HG03457 (cell line): ENCODE measurements around the gene PKN2.
A peak's percentile ranks its signal among the peaks of the same experiment; 100 is the strongest.

ENCODE experiments used
- ATAC-seq: cut with Tn5 transposase; IDR thresholded peaks from one replicate; pipeline ENCODE4 v1.9.1; 2021; ENCODE audit warnings: moderate number of reproducible peaks; ENCODE audit not compliant: unreplicated experiment

Gene PKN2

GRCh38 chr1:88683541-88684481 is at the start of gene PKN2:
Gene PKN2, plus strand, starts transcription at chr1:88684273. Its CDS starts 308 bp downstream, at chr1:88684581.
- ATAC-seq = peak; percentile 84

DNA sequence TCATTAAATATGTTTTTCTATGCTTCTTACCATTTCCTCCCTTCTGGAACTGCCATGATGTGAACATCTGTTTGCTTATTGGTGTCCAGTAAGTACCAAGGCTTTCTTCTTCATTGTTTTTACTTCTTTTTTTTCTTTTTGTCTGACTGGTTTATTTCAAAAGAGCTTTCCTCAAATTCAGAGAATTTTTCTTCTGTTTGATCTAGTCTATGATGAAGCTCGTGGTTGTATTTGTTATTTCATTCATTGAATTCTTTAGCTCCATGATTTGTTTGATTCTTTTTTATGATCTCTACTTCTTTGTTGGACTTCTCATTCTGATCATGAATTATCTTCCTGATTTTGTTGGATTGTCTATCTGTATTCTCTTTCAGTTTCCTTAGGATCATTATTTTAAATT is 49.5 kb upstream of the PKN2 start:
- no peak for ATAC-seq

- no peak for ATAC-seq
Measured at GRCh38 chr1:88640060-88640459, 44.0 kb upstream of the PKN2 start.

DNA sequence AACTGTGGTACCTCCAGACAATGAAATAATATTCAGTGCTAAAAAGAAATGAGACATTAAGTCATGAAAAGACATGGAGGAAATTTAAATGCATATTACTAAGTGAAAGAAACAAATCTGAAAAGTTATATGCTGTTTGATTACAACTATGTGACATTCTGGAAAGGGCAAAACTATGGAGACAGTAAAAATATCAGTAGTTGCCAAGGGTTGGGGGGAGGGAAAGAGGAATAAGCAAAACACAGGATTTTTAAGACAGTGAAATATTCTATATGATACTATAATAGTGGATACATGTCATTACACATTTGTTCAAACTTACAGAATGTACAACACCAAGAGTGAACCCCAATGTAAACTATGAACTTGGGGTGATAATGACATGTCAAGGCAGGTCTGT is 38.2 kb upstream of the PKN2 start:
- ATAC-seq = no peak

GRCh38 chr1:88646476-88647248 is 37.4 kb upstream of the PKN2 start:
- no peak for ATAC-seq

DNA sequence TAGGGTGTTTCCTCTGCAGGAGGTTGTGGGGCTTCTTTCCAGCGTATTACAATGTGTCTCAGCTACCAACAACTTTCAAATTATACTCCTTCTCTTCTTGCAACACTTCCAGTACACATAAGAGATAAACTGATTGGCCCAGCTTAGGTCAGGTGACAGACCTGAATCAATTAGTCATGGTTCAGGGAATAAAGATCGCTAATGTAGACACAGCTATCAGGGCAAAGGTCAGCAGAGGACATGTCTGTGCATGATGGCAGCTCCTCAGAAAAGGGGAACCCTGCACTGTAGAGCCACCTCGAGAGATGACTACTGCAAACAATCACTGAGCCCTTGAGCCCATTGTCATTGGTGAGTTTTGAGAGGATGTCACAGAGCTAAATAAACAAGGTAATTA is 36.8 kb upstream of the PKN2 start:
- no peak for ATAC-seq

DNA sequence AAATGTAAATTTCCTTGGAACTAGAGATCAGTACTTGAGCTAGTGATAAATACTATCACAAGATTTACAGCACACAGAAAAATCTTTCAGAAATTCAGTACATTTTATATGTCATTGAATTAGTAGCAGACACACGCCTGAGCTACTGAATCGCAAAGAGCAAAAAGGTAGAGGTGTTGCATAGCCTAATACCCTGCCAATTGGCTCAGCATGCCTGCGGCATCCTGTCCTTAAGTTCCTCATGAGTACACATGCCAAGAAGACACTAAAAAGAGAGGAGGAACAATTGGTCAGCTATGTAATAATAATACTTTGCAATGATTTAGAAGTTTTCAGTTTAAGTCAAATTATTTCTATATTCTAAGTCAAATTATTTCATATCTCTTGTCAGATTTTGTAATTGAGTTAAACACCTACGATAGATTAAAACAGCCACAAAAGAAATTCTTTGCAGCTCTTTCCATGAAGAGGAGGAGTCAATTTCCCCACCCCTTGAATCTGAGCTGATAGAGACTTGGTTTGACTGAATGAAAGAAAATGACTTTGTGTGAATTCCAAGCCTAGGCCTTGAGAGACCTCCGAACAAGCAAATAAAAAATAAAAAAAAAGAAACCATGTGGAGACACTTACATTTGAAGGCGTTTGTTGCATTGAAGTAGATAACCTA is 36.2 kb upstream of the PKN2 start:
- ATAC-seq = no peak

- ATAC-seq = no peak
Measured at GRCh38 chr1:88648706-88649105, 35.4 kb upstream of the PKN2 start.

DNA sequence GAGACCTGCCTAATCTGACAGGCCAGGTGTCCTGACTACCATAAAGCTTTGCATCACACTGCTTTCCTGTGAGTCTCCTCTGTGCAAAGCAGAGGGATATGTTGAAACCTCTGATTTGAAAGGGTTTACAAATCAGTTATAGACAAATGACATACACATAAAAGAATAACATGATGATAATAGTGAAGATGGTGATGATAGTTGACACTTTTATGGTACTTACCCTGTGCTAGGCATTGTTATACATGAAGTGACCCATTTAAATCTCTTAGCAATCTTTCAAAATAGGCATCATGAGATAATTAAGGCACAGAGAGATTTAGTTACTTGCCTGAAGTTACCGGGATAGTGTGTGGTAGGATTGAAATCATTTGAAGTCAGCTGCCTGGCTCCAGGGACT is 34.1 kb upstream of the PKN2 start:
- ATAC-seq = no peak

GRCh38 chr1:88650676-88651418 is 33.2 kb upstream of the PKN2 start:
- no peak for ATAC-seq

GRCh38 chr1:88655140-88655539 is 28.9 kb upstream of the PKN2 start:
- ATAC-seq = no peak

- ATAC-seq = no peak
Measured at GRCh38 chr1:88655685-88656299, 28.3 kb upstream of the PKN2 start.

DNA sequence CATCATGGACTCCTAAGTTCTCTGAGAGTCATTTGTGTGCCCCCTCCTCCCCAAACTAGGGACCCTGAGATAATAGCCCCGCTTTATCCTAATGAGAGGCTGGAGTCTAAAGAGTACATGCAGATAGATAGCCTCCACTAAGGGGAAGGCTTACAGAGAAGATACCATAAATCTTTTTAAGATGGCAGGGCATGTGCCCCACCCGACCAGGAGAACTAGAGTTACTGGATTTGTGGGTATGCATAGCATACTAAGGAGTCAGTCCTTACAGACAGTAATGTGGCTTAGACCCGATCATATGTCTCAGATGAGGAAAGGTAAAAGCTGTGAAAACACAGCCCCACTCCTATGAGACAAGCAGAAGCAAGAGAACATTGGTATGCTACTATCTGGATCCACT is 25.7 kb upstream of the PKN2 start:
- no peak for ATAC-seq

GRCh38 chr1:88659552-88659951 is 24.5 kb upstream of the PKN2 start:
- ATAC-seq = no peak

DNA sequence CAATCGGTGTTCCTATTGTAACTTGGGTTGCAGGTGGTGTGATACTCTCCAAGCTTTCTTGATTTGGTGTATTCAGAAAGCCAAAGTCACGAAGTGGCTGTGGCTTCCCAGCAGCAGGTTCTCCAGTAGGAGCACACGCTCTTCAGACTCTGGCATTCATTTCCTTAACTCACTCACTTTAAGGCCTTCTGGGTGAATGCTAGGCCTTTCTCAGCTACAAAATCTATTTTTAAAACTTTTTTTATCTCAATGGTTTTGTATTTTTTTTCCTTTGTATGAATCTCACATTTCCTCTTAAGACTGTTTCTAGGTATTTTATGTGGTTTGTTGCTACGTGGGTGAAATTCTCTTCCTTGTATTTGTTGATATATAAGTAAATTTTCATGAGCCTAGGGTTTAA is 22.9 kb upstream of the PKN2 start:
- no peak for ATAC-seq

GRCh38 chr1:88661951-88662699 is 21.9 kb upstream of the PKN2 start:
- peak; percentile 63 for ATAC-seq

- no peak for ATAC-seq
Measured at GRCh38 chr1:88662723-88663122, 21.4 kb upstream of the PKN2 start.

DNA sequence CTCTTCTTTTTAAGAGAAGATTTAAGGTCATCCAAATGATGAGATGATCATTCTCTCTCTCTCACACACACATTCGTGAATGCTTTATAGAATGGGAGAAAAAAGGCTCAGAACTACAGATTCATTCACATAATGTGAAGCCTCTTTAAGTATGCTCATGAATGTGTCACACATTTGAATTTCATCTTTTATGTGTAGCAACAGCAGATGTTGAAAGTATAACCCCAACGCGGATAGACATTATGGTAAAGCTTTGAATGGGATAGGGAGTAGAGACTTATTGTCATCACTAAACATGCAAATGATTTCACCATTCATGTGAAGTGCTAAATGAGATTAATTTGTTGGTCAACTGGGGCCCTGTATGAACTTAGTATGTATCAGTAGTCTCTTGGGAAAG is 15.7 kb upstream of the PKN2 start:
- ATAC-seq = no peak

GRCh38 chr1:88670462-88670861 is 13.6 kb upstream of the PKN2 start:
- no peak for ATAC-seq

- ATAC-seq = no peak
Measured at GRCh38 chr1:88673446-88673845, 10.6 kb upstream of the PKN2 start.
